NCI-H1694 (cell line): ENCODE measurements around the gene MYH11.
"Not testable (repeated sequence)": the region's sequence is repeated elsewhere in the genome, so short reads cannot be mapped to it uniquely, and the experiment has no call there.

ENCODE experiments used
- DNase-seq: peaks from one replicate; lab custom pipeline; 2025; lab: John Stamatoyannopoulos, UW

Gene MYH11

GRCh38 chr16:15749985-15750384, 106.8 kb downstream of the MYH11 start:
- no peak for DNase-seq

DNA sequence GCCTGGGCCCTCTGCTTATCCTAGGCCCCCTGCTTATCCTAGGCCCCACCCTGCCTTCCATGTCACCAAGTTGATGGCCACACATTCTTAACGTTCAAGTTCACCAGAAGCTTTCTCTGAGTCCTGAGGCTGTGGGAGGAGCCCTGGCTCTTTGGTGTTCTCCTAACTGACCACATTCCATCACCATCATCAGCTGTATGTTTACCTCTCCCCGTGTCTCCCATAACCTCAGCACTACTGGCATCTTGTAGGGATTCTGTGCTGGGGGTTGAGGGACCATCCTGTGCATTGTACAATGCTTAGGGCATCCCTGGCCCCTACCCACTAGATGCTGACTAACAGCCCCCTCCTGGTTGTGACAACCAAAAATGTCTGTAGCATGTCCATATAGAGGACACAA, 107.5 kb downstream of the MYH11 start:
- DNase-seq = no peak

DNA sequence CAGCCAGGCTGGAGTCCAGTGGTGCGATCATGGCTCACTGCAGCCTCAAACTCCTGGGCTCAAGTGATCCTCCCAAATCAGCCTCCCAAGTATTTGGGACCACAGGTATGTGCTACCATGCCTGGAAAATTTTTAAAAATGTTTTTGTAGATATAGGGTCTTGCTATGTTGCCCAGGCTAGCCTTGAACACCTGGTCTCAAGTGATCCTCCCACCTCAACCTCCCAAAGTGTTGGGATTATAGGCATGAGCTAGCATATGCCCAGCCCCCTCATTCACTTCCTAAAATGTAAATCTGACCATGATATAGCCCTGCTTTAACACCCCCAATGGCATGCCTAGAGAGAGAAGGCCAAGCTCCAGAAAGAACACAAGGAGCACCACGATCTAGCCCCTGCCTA, 108.2 kb downstream of the MYH11 start:
- DNase-seq = no peak

GRCh38 chr16:15747937-15748336, 108.9 kb downstream of the MYH11 start:
- no peak for DNase-seq

DNA sequence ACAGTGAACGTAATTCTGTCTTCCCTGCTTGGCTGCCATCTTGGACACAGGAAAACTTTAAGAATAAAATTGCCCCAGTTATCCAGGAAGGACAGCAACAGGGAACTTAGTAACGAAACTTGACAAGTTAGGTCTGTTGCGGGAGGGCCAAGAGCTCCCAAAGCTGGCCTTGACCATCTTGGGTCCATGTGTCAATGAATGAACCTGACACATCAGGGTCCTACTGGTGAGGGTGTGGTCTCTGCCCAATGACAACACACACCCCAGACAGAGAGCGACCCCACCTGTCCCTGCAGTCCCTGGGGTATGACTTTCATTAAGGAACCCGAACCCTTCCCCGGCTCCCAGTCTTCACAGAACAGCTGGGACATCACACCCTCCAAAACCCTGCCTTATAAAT, 110.5 kb downstream of the MYH11 start:
- no peak for DNase-seq

DNA sequence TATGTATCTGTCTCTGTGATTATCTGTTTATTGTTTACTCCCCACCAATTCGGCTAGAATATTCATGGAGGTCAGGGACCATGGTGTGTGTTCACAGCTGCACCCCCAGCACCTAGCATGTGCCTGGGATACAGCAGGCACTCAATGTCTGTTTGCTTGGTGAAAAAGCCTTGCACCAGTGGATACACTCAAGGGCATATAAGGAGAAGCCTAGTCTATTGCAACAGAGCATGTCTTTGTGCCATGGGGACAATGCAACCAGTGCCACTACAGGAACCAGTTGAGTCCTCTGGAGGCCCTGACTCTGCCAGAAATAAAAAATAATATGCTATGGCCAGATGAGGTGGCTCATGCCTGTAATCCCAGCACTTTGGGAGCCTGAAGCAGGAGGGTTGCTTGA, 113.2 kb downstream of the MYH11 start:
- no peak for DNase-seq

DNA sequence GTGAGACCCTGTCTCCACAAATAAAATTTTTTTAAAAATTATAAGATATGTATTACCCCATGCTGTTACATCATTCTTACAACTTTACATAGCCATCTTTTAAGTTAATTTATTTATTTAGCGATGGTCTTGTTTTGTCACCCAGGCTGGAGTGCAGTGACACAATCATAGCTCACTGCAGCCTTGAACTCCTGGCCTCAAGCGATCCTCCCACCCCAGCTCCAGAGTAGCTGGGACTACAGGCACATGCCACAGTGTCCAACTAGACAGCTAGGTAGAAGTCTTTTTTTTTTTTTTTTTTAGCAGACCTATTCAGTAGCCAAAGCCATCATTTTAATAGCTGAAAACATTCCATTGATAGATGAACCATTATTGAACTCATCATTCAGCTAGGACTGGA, 114.1 kb downstream of the MYH11 start:
- DNase-seq = no peak

- no peak for DNase-seq
Measured at GRCh38 chr16:15741207-15741871, 115.5 kb downstream of the MYH11 start.

- no peak for DNase-seq
Measured at GRCh38 chr16:15739950-15740349, 116.9 kb downstream of the MYH11 start.

DNA sequence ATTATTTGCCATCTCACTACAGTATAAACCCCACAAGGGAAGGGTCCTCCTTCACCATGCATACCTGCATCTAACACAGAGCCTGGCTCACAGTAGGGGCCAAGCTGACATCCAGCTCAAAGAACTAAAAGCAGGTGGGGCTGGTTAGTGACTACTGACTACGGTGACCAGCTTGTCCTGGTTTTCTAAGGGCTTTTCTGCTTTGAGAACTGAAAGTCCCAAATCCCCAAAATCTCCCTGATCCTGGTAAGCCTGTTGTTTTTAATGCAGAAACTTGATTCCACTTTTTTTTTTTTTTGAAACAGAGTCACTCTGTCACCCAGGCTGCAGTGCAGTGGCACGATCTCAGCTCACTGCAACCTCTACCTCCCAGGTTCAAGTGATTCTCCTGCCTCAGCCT, 117.4 kb downstream of the MYH11 start:
- DNase-seq = no peak

- no peak for DNase-seq
Measured at GRCh38 chr16:15737140-15737644, 119.6 kb downstream of the MYH11 start.

- DNase-seq = no peak
Measured at GRCh38 chr16:15736529-15736928, 120.3 kb downstream of the MYH11 start.

DNA sequence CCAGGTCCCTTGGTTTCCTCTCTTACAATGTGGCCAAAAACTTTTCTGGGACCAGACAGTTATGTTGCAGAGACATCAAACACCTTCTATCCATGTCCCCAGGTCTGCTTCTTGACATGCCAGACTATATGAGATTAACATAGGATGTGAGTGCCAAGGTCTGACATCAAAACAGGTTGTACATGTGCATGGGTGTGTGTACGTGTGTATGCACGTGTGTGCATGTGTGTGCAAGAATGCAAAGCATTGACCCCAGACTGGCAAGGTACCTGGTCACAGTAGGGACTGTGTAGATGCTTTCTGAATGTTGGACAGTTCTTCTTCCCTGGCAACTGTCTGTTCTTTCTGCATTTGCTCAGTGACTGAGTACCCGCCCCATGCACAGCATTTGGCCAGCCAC, 121.2 kb downstream of the MYH11 start:
- no peak for DNase-seq

DNA sequence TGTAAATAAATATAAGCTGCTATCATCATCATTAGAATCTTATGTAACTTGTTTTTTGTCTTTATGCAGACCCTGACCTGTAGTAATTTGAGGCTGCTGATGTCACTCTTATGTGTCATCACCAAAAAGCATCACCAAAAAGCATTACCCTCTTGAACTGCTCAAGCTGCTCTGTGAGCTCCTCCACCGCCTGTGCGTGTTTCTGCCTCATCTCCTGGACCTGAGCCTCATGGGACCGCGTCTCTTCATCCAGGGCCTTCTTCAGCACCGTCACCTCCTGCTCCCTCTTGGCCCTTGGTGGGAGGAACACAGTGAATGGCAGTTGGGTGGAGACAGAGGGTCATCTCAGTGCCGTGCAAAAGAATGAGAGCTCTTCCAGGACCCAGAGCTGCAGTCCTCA, 124.4 kb downstream of the MYH11 start:
- DNase-seq = no peak

DNA sequence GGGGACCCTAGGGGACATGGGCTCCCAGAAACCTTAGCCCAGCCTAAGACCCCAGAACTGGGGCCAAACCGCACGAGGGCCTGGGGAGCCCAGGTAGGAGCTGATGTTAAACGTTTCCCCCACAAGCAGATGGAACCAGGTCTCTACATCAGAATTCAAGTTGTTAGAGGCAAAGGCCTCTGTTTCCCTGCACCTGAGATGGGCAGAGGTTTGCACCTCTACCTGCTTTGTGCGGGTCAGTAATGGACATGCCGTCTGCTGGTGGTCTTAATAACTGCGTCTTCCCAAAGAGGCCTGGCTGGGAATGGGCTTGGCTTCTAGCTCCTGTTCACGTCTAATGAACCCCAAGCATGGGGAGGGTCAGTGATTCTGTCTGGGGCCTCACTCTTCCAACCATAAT, 127.7 kb downstream of the MYH11 start:
- no peak for DNase-seq

DNA sequence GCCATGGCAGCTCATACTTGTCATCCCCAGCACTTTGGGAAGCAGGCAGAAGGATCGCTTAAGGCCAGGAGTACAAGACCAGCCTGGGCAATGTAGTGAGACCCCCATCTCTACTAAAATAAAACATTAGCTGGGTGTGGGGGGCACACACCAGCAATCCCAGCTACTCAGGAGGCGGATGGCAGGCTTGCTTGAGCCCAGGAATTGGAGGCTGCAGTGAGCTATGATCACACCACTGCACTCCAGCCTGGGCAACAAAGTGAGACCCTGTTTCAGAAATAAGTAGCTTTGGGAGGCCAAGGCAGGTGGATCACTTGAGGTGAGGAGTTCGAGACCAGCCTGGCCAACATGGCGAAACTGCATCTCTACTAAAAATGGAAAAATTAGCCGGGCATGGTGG, 129.1 kb downstream of the MYH11 start:
- not testable (repeated sequence) for DNase-seq

GRCh38 chr16:15726715-15727114, 130.1 kb downstream of the MYH11 start:
- DNase-seq = no peak

DNA sequence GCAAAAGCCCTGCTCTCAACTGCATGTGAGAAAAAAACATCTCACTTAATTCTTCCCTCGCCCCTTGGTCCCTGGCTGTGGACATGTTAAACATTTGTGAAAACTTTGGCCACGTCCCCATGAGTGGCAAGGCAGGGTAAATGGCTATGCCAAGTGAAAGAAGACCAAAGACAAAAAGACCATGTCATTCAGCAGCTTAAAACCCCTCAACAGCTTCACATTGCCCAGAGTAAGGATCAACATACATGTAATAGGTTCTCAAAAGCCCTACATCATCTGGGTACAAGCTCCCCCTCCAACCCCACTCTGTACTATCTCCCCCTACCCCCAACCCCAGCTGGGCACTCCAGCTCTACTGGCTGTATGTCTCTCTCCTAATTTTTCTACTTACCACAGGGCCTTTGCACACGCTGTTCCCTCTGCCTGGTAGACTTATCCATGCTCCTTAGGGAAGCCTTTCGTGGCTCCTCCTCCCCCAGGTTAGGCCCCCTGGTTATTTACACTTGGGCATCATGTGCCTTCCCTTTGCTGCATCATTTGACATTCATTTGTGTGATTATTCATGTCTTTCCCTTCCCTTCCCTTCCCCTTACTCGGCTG, 131.1 kb downstream of the MYH11 start:
- DNase-seq = no peak

GRCh38 chr16:15723808-15724207, 133.0 kb downstream of the MYH11 start:
- DNase-seq = no peak

DNA sequence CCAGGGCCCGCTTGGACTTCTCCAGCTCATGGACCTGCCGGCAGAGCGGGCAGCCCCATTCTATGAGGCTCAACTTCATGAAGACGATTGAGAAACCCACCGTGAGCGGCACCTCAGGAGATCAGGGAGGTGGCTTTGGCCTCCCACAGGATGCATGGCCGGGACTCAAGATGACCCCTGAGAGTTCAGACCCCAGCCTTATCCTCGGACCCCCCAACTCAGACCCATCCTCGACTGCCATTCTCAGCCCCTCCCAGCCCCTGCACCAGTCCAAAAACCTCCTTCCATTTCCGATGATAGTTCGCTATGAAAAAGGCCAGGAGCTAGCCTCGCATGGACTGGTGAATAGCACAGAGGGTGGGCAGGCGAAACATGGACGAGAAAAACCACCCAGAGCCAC, 135.8 kb downstream of the MYH11 start:
- no peak for DNase-seq

GRCh38 chr16:15716694-15717447, 140.0 kb downstream of the MYH11 start:
- no peak for DNase-seq

GRCh38 chr16:15715221-15715620, 141.6 kb downstream of the MYH11 start:
- DNase-seq = no peak
